HFF-Myc (cell line): ENCODE data around the gene FASTK.

Source experiments
- DNase-seq: peaks from one replicate; pipeline ENCODE4 v3.0.0-alpha.2; 2011; ENCODE audit warnings: low read depth; ENCODE audit errors: extremely low read depth
- H3K4me3 ChIP-seq: replicated peaks from 2 replicates; pipeline ENCODE4 v1.5.1; 2011; ENCODE audit warnings: low read depth, mild to moderate bottlenecking, control low read depth, low read length
- CTCF ChIP-seq: IDR thresholded peaks from 2 replicates; pipeline ENCODE4 v1.5.1; 2012; ENCODE audit warnings: mild to moderate bottlenecking, low read depth, low read length, control low read depth; ENCODE audit errors: missing control alignments

The FASTK gene

DNA sequence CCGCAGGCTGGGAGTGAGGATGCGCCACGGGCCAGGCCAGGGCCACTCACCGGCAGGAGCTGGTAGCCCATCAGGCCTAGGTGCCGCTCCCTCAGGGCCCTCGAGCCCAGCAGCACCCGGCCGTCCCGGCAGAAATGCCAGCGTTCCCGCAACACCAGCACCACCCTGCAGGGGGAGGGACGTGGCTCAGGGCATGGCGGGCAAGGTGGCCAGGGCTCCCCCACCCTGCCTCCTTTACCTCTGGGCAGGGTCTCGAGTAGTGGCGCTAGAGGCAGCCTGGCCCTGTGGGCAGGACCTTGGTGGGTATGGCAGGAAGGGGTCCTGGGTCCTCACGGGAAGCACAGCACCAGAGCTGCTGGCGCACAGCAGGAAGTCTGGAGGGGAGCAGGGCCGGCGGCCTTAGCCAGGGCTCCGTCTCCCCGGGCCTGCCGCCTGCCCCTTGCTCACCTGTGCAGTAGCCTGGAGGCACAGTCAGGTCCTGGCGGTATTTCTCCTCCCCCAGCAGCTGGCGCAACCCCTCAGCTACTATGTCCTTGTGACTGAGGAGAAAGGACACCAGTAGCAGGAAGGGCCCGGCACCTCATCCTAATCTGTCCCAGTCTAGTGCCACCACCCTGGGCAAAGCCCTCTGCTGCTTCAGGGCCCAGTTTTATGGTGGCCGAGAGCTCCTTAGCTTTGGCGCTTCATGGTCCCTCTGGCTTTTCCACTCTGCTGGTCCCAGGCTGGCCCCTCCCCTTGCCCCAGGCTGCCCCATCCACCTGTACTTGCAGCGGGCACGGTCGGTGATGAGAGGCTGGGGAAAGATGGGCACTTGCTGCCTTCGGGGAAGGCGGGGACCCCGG lies 3.5 kb downstream of the FASTK start:
- DNase-seq: no peak
- no peak for TF ChIP-seq CTCF
- H3K4me3 ChIP-seq: no peak overlapping the region

DNA sequence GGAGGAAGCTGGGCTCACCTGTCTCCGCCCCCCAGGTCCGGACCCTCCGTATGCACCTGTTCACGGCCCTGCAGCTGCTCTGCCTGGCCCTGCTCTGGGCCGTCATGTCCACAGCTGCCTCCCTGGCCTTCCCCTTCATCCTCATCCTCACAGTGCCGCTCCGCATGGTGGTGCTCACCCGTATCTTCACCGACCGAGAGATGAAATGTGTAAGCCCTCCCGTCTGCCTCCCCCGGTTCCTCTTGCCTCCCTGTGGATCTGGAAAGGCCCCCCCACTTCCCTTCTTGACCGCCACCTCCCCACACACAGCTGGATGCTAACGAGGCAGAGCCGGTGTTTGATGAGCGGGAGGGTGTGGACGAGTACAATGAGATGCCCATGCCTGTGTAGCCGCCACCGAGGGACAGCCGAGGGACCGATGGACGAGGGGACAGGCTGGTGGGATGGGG lies 4.6 kb downstream of the FASTK start:
- H3K4me3 ChIP-seq: no peak overlapping the region
- DNase-seq: no peak
- TF ChIP-seq CTCF: no peak

DNA sequence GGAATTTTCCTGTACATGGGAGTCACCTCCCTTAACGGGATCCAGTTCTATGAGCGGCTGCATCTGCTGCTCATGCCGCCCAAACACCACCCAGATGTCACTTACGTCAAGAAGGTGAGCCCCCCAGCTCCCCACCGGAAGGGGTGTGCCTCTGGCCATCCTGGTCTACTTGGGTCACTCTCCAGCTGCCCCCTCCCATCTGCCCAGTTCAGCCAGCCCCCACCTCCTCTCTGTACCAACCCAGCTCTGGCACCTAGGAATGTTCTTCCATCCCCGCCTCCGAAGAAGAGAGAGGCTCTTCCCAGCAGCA lies 5.0 kb downstream of the FASTK start:
- no peak for TF ChIP-seq CTCF
- DNase-seq: no peak
- H3K4me3 ChIP-seq: no peak overlapping the region

DNA sequence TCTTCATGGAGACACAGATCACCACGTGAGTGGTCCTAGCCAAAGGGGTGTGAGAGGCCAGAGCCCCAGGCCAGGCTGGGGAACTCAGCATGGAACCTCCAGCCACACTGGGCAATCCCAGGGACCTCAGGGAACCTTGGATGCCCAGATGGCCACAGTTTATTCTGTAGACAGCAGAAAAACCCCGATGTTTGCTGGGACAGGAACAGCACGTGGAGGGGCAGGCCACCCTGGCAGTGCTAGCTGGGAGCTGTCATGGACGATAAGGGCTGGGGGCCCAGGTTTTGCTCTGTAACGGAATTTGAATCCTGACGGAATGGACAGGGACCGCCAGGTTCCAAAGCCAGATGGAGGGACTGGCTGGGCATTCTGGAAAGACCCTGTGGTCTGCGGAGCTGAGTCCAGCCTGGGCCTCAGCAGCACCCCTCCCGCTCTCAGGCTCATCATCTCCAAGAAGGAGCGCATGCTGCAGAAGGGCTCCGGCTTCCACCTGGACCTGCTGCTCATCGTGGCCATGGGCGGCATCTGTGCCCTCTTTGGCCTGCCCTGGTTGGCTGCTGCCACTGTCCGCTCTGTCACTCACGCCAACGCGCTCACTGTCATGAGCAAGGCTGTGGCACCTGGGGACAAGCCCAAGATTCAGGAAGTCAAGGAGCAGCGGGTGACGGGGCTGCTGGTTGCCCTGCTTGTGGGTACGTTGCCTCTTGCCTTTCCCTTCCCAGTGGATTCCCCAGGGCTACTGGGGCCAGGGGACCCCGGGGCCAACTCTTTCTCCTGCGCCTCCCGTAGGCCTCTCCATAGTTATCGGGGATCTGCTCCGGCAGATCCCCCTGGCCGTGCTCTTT lies 5.6 kb downstream of the FASTK start:
- no peak overlapping the region for H3K4me3 ChIP-seq
- no peak for TF ChIP-seq CTCF
- no peak for DNase-seq

DNA sequence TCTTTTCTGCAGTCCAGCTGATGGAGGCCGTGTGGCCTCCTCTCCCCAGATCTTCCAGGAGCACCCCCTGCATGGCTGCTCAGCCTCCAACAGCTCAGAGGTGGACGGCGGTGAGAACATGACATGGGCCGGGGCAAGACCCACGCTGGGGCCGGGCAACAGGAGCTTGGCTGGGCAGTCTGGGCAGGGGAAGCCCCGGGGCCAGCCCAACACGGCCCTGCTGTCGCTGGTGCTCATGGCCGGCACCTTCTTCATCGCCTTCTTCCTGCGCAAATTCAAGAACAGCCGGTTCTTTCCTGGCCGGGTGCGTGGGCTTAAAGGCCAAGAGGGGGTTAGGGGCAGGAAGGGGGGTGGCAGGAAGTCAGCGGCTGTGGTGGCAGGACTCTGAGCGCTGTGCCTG lies 6.6 kb downstream of the FASTK start:
- no peak overlapping the region for H3K4me3 ChIP-seq
- DNase-seq: no peak
- TF ChIP-seq CTCF: no peak

GRCh38 chr7:151071032-151071866 lies 9.4 kb downstream of the FASTK start:
- no peak for DNase-seq
- no peak for TF ChIP-seq CTCF
- no peak overlapping the region for H3K4me3 ChIP-seq
